Activated CD8-positive, alpha-beta memory T cell treated with anti-CD3 and anti-CD28 coated beads, Interleukin-2, amount 50 U/mL, for 1 hour (primary cell): ENCODE measurements around the gene MYBPC1.
"Not testable (repeated sequence)": the region's sequence is repeated elsewhere in the genome, so short reads cannot be mapped to it uniquely, and the experiment has no call there.

Experiments used
- DNase-seq: peaks from one replicate; pipeline ENCODE4 v3.0.0-alpha.2; 2020; ENCODE audit errors: extremely low read depth

Gene MYBPC1

DNA sequence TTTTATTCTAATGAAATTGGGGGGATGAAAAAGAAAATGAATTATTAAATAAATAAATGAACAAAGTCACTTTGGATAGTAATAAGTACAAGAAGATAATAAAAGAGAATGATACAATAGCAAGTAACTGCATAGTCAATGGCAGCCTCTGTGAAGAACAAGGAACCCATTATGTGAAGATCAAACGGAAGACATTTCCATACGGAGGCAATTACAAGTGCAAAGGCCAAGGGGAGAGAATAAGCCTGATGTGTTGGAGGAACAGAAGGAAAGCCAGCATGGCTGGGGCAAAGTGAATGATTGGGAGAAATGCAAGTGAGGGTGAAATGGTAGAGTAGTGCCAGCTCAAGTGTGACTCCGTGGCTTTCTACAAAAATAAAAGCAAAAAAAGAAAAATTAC, 58.7 kb downstream of the MYBPC1 start:
- no peak for DNase-seq

DNA sequence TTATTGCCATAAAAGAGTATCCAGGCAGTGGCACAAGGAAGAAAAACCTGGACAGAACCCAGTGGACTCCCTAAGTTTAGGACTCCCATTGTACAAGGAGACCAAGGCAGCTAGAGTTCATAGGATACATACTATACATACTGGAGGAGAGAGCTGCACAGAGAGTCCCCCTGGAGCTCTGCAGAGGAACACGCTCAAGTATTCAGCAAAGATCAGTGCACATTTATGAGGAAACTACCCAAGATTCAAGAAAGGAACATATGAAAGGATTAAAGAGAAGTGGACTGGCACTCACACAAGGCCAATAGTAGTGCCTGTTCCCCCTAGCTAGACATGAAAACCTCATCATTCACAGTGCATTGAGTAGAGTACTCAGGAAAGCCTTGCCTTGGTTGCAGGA, 59.7 kb downstream of the MYBPC1 start:
- no peak for DNase-seq

DNA sequence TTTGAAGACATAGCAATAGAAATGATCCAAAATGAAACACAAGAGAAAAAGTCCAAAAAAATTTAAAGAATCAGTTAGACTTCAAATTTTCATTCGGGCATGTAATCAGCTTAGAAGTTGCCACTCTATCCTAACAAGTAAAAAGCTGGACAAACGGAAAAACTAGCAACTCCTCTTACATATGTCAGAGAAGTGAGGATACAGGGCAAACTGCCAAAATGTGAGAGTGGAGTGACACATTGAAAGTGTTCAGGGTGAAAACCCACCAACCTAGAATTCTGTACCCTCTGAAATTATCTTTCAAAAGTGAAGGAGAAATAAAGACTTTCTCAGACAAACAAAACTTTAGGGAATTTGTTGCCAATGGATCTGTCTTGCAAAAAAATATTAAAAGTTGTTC, 60.6 kb downstream of the MYBPC1 start:
- DNase-seq: no peak

DNA sequence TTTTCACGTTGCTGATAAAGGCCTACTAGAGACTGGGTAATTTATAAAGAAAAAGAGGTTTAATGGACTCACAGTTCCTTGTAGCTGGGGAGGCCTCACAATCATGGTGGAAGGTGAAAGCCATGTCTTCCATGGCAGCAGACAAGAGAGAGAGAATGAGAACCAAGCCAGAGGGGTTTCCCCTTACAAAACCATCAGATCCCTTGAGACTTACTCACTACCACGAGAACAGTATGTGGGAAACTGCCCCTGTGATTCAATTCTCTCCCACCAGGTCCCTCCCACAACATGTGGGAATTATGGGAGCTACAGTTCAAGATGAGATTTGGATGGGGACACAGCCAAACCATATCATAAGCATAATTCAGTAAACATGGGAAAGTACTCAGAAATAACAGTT, 65.9 kb downstream of the MYBPC1 start:
- not testable (repeated sequence) for DNase-seq

DNA sequence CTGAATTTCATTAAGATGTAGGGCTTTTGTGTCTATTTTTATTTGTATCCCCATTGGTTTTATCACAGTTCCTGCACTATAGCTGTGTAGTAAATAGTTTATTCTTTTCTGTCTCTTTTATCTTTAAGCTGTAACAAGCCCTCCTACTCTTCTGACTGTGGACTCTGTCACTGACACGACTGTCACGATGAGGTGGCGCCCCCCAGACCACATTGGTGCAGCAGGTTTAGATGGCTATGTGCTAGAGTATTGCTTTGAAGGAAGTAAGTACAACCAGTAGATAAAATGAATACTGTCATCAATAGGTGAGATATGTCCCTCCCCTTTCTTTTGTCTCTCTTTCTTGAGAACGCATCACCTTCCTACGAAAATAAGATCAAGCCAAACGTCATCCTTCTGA, 68.5 kb downstream of the MYBPC1 start:
- DNase-seq: no peak

DNA sequence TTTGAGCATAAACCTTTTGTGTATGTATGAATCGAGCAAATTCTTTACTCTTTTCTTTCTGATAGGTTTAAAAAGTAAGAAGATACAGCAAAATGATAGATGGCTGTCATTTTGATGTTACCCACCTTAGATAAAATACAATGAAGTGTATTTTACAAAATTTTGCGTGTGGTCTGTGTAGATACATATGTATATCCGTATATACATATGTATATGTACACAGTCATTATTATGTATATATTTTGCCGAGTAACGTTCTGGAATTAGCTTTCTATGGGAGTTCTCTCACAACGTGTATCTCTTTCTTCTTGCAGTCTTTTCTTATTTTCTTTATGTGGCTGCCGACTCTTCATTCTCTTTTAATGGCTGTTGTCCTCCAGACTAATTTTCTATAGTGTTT, 70.2 kb downstream of the MYBPC1 start:
- no peak for DNase-seq

DNA sequence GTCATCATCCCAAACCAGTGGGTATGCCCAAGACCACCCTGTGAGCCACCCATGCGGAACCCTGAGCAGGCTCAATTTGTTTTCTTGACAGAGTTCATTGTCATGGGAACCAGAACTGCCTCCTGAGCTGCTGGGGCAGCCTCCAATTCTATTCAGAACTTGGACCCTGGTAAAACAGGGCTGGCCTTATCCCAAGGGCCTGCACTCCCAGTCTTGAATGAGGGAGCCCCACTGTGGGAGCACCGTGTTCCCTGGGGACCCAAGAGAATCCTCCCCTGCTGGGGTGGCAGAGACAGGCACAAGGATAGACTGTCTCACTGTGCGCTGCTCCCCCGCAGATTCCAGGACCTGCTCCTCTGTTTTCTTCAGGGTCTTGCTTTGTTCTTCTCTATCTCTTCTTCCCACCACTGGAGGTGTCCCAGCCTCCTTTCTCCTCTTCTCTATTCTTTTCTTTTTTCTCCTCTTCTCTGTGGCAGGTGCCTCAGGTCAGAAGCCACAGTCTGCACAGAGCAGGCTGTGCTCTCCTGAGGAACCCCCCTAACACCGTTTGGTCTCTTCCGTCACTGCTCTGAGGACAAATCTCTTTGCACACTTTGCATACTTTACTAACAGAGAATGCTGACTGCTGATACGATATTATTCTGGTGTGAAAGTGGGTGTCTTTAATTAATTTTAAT, 71.4 kb downstream of the MYBPC1 start:
- no peak for DNase-seq

DNA sequence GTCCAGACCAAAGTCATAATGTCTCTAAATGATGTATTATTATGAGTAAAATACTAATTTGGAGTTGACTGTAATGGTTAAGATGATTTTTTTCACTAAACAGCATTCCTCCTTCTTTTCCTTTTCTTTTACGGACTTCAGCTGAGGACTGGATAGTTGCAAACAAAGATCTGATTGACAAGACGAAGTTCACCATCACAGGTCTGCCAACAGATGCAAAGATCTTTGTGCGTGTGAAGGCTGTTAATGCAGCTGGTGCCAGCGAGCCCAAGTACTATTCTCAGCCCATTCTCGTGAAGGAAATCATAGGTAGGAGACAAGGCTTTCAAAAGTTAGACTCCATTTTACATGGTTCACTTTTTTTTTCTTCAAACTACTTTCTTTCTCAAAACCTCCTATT, 72.8 kb downstream of the MYBPC1 start:
- no peak for DNase-seq

DNA sequence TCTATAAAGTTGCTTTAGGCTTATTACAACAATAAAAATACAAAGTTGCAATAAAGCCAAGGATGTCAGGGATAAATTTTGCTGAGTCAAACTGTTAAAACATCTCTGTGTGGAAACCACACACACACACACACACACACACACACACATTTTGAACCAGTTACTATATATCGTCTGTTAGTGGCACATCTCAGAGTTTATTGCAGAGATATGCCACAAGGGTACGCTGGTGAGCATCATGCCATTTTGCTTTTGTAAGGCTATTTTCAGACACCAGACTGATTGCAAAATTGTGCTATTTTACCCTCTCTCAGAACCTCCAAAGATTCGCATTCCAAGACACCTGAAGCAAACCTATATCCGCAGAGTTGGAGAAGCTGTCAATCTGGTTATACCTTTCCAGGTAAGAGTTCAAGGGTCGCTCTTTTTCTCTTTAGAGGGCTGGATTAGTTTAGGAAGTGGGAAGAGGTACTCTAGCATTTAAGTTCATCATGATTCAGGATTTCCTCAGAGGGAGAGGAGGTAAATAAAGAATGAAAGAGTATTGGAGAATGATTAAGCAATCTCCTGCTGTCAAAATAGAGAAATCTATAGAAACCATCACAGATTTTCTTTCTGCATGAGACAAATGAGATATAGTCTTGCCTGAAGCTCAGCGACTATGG, 75.4 kb downstream of the MYBPC1 start:
- DNase-seq: no peak

DNA sequence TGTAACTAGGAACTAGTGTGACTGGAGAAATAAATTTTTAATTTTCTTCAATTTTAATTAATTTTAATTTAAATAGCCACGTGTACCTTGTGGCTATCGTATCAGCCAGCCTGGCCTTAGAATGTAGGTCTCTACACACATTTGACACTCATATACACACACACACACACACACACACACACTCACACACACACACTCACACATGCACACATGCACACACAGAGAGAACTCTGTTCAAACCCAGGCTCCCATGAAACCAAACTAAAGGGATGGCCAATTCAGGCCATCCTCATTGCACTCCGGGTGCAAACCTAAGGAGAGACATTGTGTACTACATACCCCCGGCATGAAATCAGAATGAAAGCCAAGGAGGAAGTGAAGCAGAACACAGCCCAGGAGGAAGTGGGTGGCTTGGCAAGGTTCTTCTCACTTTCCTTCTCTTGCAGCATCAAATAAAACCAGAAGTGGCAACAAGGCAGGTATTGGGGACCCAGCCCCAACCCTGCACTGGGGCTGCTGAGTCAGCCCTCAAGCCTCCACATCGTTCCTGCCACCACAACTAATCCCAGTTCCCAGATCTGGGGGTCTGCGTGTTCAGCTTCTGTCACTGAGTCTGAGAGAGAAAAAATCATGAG, 76.5 kb downstream of the MYBPC1 start:
- DNase-seq: no peak

DNA sequence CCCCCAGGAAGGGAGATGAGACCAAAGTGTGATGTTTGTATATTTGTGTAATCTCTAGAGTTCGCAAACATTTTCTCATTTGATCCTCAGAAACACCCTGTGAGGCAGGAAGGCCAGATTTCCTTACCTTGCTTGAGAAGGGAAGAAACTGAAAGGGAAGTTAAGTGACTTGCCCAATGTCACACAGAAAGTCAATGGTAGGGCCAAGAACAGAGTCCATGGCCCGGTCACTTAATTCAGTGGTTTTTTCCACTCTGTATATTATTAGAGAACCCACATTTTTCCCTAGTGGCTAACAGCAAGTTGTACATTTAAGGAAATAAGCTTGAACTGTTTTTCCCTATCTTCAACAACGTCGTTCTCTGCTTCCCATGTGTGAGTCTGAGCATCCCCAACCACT, 77.1 kb downstream of the MYBPC1 start:
- DNase-seq: no peak

DNA sequence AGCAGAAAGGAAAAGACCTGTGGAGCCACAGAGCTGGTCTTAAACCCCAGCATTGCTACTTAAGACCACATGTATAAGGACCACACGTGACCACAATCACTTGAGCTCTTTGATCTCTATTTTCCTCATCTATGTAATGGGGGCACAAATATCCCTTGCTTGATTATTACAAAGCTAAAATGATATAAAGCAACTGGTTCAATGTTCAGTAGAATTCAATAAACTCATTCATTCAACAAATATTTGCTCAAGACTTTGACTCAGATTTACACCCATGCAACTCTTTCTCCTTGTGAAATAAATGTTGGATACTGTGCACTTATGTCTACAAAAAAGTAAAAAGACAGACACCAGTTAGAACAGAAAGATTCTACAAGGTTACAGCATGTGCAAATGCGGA, 80.8 kb downstream of the MYBPC1 start:
- DNase-seq: no peak

DNA sequence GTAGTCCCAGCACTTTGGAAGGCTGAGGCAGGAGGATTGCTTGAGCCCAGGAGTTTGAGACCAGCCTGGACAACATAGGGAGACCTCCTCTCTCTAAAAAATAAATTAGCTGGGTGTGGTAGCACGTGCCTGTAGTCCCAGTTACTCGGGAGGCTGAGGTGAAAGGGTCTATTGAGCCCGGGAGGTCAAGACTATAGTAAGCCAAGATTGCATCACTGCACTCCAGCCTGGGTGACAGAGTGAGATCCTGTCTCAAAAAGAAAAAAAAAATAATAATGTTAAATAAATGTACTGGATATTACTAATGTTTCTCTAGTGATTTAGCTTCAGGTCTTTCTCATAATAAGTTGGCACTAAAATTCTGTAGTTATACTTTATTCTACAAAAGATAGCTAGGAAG, 81.7 kb downstream of the MYBPC1 start:
- DNase-seq: not testable (repeated sequence)

DNA sequence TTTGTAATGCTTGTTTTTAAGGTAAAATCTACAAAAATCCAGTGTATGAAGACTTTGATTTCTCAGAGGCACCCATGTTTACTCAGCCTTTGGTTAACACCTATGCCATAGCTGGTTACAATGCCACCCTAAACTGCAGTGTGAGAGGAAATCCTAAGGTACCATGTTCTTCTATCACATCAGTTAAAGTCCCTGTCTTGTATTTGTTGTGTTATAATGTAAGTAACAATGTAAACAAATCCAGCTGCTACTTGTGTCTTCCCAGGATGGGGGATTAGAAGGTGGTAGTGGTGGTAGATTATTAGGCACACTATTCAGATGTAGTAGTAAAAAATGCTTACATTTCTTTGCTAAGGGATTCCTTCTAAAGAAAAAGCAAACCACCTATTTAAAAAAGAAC, 83.3 kb downstream of the MYBPC1 start:
- no peak for DNase-seq

DNA sequence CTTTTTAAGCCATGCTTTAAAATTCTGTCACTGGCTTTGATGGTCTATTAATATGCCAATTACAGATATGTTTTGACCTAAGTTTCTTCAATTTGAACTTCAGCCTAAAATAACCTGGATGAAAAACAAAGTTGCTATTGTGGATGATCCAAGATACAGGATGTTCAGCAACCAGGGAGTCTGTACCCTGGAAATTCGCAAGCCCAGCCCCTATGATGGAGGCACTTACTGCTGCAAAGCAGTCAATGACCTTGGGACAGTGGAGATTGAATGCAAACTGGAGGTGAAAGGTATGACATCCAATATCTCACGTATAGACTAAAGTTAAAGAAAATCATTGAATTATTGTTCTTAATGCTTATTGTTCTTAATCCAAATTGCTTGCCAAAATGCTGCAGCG, 85.5 kb downstream of the MYBPC1 start:
- no peak for DNase-seq

DNA sequence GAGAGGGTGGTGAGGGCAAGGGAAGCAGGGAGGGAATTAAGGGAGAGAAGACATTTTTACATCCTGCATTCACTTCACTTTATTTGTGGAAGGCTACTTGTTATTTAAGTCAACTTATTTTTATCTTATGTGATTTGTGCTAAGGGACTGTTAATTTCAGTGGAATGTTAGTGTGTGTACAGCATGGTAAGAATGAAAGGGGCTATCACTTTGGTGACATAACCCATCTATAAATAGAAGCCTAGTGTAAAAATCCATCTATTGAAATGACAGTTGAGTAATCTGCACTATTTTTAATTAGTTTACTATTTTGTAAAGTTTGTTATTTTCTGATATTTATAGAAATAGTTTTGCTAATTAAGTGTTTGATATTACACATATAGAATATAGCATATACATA, 85.9 kb downstream of the MYBPC1 start:
- no peak for DNase-seq

DNA sequence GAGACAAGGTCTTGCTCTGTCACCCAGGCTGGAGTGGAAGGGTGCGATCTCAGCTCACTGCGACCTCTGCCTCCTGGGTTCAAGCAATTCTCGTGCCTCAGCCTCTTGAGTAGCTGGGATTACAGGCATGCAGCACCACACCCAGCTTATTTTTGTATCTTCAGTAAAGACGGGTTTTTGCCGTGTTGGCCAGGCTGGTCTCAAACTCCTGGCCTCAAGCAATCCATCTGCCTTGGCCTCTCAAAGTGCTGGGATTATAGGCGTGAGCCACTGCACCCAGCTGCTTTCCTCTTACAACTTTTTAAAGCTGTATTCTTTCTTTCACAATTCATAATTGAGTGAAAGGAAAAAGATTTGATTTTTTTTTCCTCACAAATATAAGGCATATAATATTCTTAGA, 86.9 kb downstream of the MYBPC1 start:
- DNase-seq: not testable (repeated sequence)

DNA sequence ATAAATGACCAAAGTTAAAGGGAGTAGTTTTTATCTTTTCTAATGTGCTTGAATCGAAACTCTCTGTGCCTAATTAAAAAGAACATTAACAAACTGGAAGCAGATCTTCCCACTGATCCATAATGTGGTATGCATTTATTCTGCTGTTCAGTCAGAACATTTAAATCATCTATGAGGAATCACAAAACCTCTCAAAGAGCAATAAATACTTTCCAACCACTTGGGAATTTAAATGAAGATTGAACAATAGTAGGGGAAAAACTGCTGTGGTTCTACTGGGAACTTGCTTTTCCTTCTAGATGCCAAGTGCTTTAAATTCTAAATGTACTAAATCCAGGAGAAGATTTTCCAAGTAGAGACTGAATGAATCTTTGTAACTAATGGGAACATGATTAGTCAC, 90.3 kb downstream of the MYBPC1 start:
- no peak for DNase-seq

DNA sequence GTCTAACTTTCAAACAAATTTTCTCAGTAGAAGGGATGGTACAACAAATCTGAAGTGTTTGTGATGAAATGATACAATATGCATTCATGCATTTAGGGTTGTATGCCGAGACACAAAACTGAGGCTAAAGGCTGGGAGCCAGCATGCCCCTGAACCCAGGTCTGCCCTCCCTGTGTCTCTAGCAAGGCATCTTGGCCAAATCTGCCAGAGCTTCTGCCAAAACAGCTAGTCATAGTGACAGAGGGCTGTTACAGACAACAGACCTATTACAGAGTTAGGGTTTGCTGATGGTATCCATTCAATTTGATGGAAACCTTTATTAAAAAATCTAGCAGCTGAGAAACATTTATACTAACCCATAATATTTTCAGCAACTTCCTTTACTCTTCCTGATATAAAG, 91.4 kb downstream of the MYBPC1 start:
- no peak for DNase-seq

DNA sequence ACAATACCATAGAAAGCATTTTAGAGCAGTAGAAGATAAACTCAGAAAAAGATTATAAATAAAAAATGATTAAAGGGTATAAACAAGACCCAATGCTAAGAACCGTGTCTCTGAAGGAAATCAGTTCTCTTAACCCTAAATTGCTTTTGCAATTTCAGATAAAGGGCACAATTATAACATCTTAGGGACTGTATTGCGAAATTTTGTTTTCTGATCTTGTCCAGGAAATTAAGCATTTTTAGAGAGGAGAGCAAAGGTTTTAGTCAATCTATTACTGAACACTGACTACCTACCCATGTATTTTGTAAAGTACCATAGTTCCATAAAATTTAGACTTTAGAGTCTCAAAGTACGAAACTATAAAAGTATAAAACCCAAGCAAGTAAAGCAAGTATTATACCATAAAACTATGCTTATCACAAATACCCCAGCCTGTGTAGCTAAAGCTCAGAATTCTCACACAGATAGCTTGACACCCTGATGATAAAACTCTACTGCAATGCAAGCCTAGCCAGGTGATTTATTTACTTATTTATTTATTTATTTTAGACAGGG, 95.8 kb downstream of the MYBPC1 start:
- no peak for DNase-seq

DNA sequence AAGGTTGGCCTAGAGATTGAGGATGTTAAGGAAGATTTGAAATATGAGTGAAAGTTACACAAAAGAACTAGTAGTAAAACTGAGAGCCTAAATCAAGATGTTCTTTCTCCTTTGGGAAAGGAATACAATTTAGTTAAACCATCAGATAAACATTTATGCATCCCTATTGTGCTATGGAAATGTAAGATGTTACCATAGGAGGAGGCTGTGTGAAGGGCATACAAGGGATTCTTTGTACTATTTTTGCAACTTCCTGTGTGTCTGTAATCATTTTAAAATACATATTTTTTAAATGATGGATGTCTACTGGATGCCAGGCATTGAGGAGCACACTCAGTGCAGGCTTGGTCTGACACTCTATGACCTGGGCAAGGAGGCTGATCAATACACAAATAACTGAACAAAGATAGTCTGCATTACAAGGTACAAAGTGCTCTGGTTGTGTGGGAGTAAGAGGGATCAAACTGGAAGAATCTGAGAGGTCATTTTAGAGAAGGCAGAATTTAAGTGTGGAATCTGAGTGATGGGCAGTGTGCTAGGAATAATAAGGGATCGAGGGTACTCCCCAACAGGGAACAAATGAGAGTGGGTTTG, 96.8 kb downstream of the MYBPC1 start:
- no peak for DNase-seq

DNA sequence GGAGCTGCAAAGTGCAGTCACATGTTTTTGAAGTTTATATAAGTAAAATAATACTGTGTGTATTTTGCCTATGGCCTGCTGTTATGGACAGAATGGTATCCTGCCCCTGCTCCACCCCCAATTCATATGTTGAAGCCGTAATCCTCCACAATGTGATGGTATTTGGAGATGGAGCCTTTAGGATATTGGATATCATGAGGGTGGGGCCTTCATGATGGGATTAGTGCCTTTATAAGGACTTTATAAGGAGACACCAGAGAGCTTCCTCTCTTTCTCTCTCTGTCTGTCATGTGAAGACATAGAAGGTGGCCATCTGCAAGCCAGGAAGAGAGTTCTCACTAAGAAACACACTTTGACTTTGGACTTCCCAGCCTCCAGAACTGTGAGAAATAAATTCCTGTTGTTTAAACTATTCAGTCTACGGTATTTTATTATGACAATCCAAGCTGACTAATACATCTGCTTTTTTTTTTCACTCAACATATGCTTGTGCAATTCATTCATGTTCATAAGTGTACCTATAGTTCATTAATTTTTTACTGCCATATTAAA, 99.6 kb downstream of the MYBPC1 start:
- no peak for DNase-seq
